ENCODE results near the gene FOXP1. TPM values are rescaled to one million over a fixed set of nuclear protein-coding genes. Genes with fewer than 3 reads are reported as not detected.

Gene FOXP1
- total RNA-seq, 1 donor from 2014 or later: 128 TPM

- Histone ChIP-seq H3K27me3 (no peaks in the 10 kb centered on the region), H3K36me3 (peaks cover 4 to 31% of the 10 kb centered on the region in 2 donors), H3K9me3 (no peaks in the 10 kb centered on the region), H3K4me1 (peaks cover 40% of the 10 kb centered on the region), H3K27ac (no peak overlapping the region), H3K4me3 (no peak overlapping the region)
- TF ChIP-seq POLR2A (IDR thresholded peaks at IDR 0.05) (no peak), CTCF (IDR thresholded peaks at IDR 0.05) (no peak), POLR2AphosphoS5 (IDR thresholded peaks at IDR 0.05; ENCODE audit: insufficient read depth in 1 of 2, low read depth in 1 of 2) (no peak)
- intact Hi-C loops (cut with DNase I): no loop called here
- DNase-seq (ENCODE audit: extremely low spot score in 2 of 2): no peak
Observed at GRCh38 chr3:71045212-71045916, 538.2 kb downstream of the FOXP1 start.

GRCh38 chr3:71042759-71043158 is 540.8 kb downstream of the FOXP1 start:
- H3K27ac ChIP-seq: no peak overlapping the region
- peaks cover 5 to 34% of the 10 kb centered on the region in 2 donors for H3K36me3 ChIP-seq

GRCh38 chr3:71041371-71041770 is 542.2 kb downstream of the FOXP1 start:
- Histone ChIP-seq H3K4me3 (no peak overlapping the region), H3K27me3 (no peaks in the 10 kb centered on the region), H3K9me3 (no peaks in the 10 kb centered on the region), H3K4me1 (peaks cover 12% of the 10 kb centered on the region), H3K27ac (no peak overlapping the region), H3K36me3 (peaks cover 5 to 33% of the 10 kb centered on the region in 2 donors)
- TF ChIP-seq POLR2A (IDR thresholded peaks at IDR 0.05) (no peak), POLR2AphosphoS5 (IDR thresholded peaks at IDR 0.05; ENCODE audit: insufficient read depth in 1 of 2, low read depth in 1 of 2) (no peak), CTCF (IDR thresholded peaks at IDR 0.05) (no peak)
- intact Hi-C loops (cut with DNase I): no loop called here
- no peak for DNase-seq (ENCODE audit: extremely low spot score in 2 of 2)

More at GRCh38 chr3:71042759-71043158, 540.8 kb downstream of the FOXP1 start:
- no peak overlapping the region for H3K4me3 ChIP-seq
- H3K27me3 ChIP-seq: no peaks in the 10 kb centered on the region
- H3K9me3 ChIP-seq: no peaks in the 10 kb centered on the region
- no peak for TF ChIP-seq POLR2A (IDR thresholded peaks at IDR 0.05)
- TF ChIP-seq CTCF (IDR thresholded peaks at IDR 0.05): no peak
- peaks cover 21% of the 10 kb centered on the region for H3K4me1 ChIP-seq
- intact Hi-C loops (cut with DNase I): no loop called here
- DNase-seq (ENCODE audit: extremely low spot score in 2 of 2): no peak

- no peaks in the 10 kb centered on the region for H3K27me3 ChIP-seq
- H3K4me3 ChIP-seq: no peak overlapping the region
- no peak for DNase-seq (ENCODE audit: extremely low spot score in 2 of 2)
- peaks cover 10% of the 10 kb centered on the region for H3K4me1 ChIP-seq
- no peaks in the 10 kb centered on the region for H3K9me3 ChIP-seq
- H3K27ac ChIP-seq: no peak overlapping the region
- intact Hi-C loops (cut with DNase I): no loop called here
- no peak for TF ChIP-seq POLR2A (IDR thresholded peaks at IDR 0.05)
- no peak for TF ChIP-seq POLR2AphosphoS5 (IDR thresholded peaks at IDR 0.05; ENCODE audit: insufficient read depth in 1 of 2, low read depth in 1 of 2)
- TF ChIP-seq CTCF (IDR thresholded peaks at IDR 0.05): no peak
- peaks cover 5 to 16% of the 10 kb centered on the region in 2 donors for H3K36me3 ChIP-seq
Observed at GRCh38 chr3:71039332-71039731, 544.2 kb downstream of the FOXP1 start.

GRCh38 chr3:71037775-71038174 is 545.8 kb downstream of the FOXP1 start:
- no peaks in the 10 kb centered on the region for H3K9me3 ChIP-seq
- DNase-seq (ENCODE audit: extremely low spot score in 2 of 2): no peak
- peaks cover 25% of the 10 kb centered on the region for H3K4me1 ChIP-seq
- no peaks in the 10 kb centered on the region for H3K27me3 ChIP-seq
- no peak for TF ChIP-seq POLR2AphosphoS5 (IDR thresholded peaks at IDR 0.05; ENCODE audit: insufficient read depth in 1 of 2, low read depth in 1 of 2)
- TF ChIP-seq CTCF (IDR thresholded peaks at IDR 0.05): no peak
- no peak overlapping the region for H3K4me3 ChIP-seq
- H3K27ac ChIP-seq: no peak overlapping the region
- intact Hi-C loops (cut with DNase I): no loop called here
- H3K36me3 ChIP-seq: peaks cover 5 to 16% of the 10 kb centered on the region in 2 donors
